Cardiac fibroblast (primary cell): Measurements from ENCODE around the gene HMGA1.

Experiments used
- DNase-seq, 2 donors: peaks; one replicate each; pipeline versions ENCODE4 v3.0.0 to v3.0.0-alpha.2; 2010; ENCODE audit warnings: low read depth in 2 of 2
- H3K4me3 ChIP-seq, 2 donors: replicated peaks in 1 of 2; 1 replicate in 1 of 2; 2 replicates in 1 of 2; pipeline ENCODE4 v1.5.1; 2011; ENCODE audit warnings: low read depth in 2 of 2, low read length in 2 of 2, mild to moderate bottlenecking in 2 of 2, moderate library complexity in 1 of 2
- CTCF ChIP-seq: IDR thresholded peaks from one replicate; pipeline ENCODE4 v1.5.1; 2011; ENCODE audit warnings: low read depth, mild to moderate bottlenecking, low read length, inconsistent platforms

HMGA1 gene

DNA sequence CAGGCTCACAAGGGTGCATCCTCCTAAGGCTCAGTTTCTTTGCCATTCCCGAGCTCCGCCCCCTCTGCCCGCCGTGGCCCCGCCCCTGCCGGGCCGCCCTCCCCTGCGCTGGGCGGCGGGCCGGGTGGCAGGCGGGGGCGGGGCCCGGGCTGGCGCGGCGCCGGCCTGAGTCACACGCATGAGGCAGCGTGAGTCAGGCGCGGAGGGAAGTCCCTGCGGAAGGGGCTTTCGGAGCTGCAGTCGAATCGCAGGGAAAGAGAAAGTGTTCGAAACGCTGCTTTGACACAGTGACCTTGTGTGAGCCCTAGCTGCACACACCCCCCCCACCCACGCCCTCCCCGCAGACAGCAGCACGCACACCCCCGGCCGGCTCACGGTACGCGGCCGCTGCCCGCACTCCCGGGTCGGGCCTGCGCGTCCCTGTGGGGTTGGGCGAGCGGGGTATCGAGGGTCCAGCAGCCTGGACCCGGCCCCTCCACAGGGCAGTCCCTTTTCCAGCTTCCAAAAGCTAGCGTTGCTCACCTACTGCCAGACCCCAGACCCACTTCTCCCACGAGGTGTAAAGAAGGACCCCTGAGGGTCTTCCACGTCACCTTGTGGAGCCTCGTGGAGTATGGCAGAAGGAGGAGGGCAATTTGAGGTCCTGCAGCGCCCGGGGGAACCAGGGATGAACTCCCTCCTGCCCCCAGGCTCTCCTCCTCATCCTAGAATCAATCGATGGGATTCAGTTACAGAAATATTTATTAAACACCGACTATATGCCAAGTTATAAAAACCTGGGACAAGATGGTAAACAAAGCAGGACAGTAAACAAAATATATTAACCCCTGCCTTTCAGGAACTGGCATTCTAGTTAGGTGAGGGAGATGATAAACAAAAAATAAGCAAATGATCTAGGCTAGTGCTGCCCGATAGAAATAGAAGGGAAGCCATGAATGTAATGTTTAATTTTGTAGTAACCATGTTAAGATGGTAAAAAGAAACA lies 12.4 kb upstream of the HMGA1 start:
- peak; percentile 95 to 96 for DNase-seq
- TF ChIP-seq CTCF: no peak
- H3K4me3 ChIP-seq: peak overlapping the region; percentile 37 to 57

DNA sequence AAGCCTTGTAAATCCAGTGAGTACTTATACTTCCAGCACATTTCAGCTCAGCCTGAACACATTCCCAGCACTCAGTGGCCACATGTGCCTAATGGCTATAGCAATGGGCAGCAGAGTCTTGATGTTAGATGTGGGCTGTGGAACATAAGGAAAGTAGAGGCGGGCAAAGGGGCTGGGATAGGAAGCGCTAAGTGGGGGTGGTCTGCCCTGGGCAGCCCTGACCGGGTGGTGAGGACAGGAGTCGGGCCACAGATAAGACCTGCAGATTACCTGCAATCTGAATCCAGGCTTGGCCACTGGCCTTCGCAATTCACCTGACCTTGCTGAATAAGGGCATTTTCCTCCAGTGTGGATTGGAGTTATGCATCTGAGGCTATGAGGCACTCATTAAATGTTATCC lies 11.1 kb upstream of the HMGA1 start:
- no peak for TF ChIP-seq CTCF
- no peak overlapping the region for H3K4me3 ChIP-seq

DNA sequence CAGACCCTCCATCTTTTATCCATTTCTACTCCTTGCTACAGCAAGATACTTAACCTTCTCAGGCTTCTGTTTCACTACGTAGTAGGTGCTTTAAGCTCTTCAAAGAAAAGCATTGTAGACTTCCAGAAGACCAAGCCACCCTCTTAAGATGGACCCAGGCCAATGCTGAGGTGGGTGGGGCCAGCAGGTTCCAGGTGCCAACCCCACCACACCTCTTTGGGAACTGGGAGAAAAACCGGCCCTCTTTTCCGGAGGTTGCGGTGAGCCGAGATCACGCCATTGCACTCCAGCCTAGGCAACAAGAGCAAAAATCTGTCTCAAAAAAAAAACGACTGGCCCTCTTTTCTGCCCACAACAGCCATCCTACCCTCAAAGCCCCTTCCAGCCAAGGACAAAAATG lies 10.6 kb upstream of the HMGA1 start:
- no peak for TF ChIP-seq CTCF
- H3K4me3 ChIP-seq: no peak overlapping the region
- no peak for DNase-seq

More for the DNA sequence above, 11.1 kb upstream of the HMGA1 start:
- DNase-seq: no peak

DNA sequence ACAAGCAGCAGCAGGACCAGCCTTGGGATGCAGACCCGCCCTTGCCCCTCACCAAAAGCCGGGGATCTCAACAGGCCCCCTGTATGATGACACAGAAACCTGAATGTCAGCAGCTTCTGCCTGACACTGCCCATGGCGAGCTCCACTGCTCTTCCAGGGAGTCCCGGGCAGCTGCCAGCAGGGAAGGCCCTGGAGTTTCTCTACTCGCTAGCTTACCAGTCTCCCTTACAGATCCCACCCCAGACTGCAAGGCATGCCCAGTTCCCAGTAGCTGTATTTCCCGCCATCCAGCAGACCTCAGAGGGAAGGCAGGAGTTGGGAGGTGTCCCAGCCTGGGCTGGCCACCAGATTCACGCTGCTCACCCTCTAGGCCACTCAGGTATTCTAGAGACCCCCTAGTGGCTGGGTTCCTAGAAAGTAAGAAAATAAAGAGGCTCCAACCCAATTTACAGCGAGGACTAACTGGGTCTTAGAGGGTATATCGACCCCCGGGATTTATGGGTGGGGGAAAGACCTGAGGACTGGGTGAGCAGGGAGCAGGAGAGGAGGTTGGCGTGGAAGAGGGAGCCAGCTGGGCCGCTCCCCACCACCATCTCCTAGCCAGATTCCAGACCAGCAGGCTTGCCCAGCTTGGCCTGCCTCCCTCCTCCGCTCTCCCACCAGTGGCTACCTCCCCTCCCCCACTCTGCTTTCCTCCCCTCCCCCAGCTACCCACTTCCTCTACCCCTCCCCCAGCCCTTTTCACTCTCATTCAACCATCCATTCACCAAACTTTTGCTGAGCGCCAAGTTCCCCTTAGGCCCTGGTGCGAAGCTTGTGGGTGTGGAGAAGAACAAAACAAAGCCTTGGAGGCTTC lies 9.7 kb upstream of the HMGA1 start:
- no peak for TF ChIP-seq CTCF
- no peak overlapping the region for H3K4me3 ChIP-seq

DNA sequence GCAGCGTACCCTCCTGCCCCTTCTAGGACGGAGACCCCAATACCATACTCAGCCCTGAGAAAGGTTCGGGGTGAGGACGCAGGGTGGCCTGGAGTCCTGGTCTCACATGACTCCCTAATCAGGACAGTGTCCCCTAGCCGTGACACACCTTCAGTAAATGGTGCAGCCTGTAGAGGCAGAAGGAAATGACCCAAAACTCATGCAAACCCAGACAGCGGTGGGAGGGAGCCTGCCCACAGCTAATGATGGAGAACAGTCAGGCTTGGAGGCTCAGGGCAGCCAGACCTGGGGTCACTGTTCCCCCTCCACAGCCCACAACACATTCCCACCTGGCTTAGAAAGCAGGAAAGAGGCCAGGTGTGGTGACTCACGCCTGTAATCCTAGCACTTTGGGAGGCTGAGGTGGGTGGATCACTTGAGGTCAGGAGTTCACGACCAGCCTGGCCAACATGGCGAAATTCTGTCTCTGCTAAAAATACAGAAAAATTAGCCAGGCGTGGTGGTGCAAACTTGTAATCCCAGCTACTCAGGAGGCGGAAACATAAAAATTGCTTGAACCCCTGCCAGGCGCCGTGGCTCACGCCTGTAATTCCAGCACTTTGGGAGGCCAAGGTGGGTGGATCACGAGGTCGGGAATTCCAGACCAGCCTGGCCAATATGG lies 8.8 kb upstream of the HMGA1 start:
- no peak overlapping the region for H3K4me3 ChIP-seq
- no peak for DNase-seq
- TF ChIP-seq CTCF: no peak

More for the DNA sequence above, 9.7 kb upstream of the HMGA1 start:
- no peak for DNase-seq

DNA sequence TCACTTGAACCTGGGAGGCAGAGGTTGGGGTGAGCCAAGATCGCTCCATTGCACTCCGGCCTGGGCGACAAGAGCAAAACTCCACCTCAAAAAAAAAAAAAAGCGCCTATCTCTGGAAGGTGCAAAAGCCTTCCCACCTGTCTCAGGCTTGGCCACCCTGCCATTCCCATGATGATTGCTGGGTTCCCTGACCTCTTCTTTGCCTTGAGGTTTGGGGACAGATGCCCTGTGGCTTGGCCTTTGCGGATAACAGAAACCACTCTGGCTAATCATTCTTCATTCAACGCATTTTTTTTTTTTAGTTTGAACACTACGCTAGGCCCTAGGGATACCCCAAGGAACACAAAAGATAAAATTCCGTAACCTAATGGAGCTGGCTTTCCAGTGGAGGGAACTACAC lies 6.8 kb upstream of the HMGA1 start:
- no peak for TF ChIP-seq CTCF
- DNase-seq: no peak
- H3K4me3 ChIP-seq: no peak overlapping the region
